Renal cortex interstitium (tissue), 11 donors: ENCODE measurements around the gene DCBLD1. TPM values are rescaled to one million over a fixed set of nuclear protein-coding genes. Genes with fewer than 3 reads are reported as not detected.

ENCODE experiments used
- DNase-seq, 11 donors: peaks; one replicate each; pipeline ENCODE4 v3.0.0-alpha.2; 2013; ENCODE audit warnings: low read depth in 9 of 11, low spot score in 4 of 11; ENCODE audit errors: extremely low read depth in 1 of 11
- polyA plus RNA-seq, 3 donors: library from polyadenylated mRNA; unstranded; fragments of 120-200 nt; gene quantifications; one replicate each; pipeline ENCODE4 v1.2.1, GENCODE V29; 2013; ENCODE audit not compliant: insufficient read length in 3 of 3

DCBLD1 gene
- polyA plus RNA-seq, 3 donors = 11.1 to 12.8 (median 11.4) TPM

- no peak for DNase-seq
Observed at GRCh38 chr6:117494283-117494682, 11.8 kb downstream of the DCBLD1 start.

GRCh38 chr6:117494694-117495318 is 12.3 kb downstream of the DCBLD1 start:
- no peak for DNase-seq

DNA sequence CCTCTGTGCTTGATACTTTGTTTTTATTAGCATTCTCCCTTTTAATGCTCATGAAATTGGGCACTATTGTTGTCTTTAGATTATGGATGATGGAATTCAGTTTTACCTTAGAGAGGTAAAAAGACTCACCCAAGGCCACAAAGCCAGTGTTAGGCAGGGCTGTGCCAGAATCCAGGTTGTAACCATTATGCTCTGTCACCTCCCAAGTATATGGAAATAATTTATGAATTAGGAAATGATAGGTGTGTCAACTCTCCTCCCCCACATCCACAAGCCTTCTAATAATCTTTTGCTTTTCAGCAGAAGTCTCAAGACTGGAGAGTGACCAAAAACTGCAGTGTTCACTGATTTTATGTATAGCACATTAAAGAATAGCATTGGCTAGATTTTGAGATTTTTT is 13.0 kb downstream of the DCBLD1 start:
- no peak for DNase-seq

- no peak for DNase-seq
Observed at GRCh38 chr6:117495869-117496268, 13.4 kb downstream of the DCBLD1 start.

DNA sequence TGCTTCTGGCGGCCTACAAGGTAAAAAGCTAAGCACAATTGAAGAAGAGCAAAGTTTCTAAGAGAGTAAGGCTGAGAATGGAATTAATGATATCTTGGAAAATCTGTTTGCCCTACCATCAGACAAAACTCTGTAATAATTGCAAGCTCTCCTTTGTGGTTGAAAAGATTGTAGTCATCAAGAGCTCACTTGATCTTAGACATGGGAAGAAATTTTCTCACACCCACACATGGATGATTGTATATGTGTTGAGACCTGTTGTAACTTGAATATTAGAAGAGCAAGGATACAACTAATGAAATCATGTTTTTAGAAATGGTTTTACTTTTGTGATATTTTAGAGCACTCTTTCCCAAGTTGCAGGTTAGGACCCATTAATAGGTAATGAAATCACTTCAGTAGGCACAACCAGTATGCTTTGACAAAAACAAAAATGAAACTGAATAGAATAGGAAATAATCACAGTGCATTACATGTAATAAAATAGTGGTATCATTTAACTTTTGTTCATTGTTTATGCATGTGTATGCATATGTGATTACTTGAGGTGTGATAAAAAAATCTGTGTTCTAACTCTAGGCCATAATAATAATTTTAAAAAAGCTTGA is 14.0 kb downstream of the DCBLD1 start:
- DNase-seq = no peak

GRCh38 chr6:117497237-117497636 is 14.8 kb downstream of the DCBLD1 start:
- no peak for DNase-seq

GRCh38 chr6:117498159-117498558 is 15.7 kb downstream of the DCBLD1 start:
- DNase-seq = no peak

DNA sequence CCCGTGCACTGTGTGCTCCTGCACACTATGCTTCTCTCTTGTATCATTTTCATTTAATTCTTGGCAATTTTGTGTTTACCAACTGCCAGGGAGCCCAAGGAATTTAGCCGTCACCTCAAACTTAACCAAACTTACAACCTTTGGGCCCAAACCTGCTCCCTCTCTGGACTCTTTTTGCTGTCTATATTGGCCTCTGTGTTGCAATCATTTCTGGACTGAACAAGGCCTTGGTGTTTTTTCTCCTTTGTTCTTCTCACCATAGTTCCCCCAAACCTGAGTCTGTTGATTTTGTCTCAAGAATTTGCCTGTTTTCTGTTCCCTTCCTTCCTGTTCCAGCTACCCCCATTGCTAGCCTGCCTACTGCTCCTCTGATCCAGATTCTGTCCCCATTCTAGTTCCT is 19.2 kb downstream of the DCBLD1 start:
- DNase-seq = no peak

DNA sequence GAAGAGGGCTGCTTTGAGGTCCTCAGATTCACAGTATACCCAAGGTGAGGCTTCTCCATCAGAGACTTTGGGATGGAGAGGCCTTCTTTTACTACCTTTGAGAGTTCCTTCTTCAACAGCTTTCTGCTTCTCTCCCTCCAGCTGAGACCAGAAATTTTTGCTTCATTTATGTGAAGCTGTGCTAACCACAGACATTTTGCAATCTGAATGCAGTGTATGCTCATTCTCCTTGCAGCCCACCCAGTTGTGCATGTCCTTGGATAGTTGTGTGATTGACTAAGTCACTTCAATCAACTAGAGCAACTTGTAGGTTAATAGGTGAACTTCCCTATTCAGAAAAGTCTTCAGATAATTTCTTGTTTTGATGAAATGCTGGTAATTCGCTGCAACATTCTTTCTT is 20.1 kb downstream of the DCBLD1 start:
- DNase-seq = no peak

- DNase-seq = no peak
Observed at GRCh38 chr6:117503211-117503610, 20.7 kb downstream of the DCBLD1 start.

DNA sequence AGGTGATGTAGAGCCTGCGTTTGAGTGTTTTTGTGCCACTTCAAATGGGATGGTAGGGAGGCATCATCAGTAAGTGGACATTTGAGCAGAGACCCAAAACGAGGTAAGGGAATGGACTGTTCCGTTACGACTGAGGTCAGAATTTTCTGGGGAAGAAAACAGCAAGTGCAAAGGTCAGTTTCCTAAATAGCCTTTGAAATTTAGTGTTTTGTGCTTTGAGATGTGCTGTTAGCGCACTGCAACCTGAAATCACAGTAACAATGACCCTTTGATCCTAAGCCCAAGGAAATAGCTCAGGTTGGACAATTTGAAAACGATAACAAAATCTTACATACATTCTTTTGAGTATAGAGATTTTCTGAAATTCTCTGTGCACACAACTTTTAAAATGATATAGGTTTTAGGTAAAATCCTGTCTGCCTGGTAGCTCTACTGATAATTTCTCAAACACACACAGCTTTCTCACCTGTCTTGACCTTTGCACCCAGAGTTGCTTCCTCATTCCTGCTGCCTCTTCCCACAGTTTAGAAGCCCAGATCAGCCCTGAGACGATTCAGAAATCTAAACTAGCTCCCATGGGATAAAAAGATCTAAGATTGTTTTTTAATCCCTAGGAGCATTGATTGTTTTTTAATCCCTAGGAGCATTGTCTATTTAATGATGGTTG is 22.1 kb downstream of the DCBLD1 start:
- no peak for DNase-seq

GRCh38 chr6:117505311-117505710 is 22.8 kb downstream of the DCBLD1 start:
- no peak for DNase-seq

GRCh38 chr6:117506180-117506835 is 23.8 kb downstream of the DCBLD1 start:
- DNase-seq = no peak

DNA sequence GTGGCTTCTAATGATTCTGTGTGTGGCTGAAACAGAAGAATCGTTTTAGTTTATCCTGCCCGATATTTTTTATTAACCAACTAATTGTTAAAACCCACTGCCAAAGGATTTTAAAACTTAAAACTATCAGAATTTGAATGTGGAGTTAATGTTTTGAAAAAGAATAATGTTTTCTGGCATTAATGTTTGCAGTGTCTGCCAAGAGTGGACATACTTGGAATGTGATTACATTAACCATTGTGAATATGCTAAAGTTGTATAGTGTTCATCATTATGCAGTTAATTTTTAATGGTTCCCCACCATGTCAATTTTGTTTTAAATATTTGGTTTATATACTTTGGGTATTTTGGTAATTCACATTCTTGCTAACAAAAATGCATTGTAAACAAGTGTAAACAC is 24.4 kb downstream of the DCBLD1 start:
- peak in 1 of 11 donors; percentile 5 for DNase-seq

- no peak for DNase-seq
Observed at GRCh38 chr6:117508450-117508971, 26.0 kb downstream of the DCBLD1 start.

GRCh38 chr6:117509021-117509420 is 26.5 kb downstream of the DCBLD1 start:
- no peak for DNase-seq

DNA sequence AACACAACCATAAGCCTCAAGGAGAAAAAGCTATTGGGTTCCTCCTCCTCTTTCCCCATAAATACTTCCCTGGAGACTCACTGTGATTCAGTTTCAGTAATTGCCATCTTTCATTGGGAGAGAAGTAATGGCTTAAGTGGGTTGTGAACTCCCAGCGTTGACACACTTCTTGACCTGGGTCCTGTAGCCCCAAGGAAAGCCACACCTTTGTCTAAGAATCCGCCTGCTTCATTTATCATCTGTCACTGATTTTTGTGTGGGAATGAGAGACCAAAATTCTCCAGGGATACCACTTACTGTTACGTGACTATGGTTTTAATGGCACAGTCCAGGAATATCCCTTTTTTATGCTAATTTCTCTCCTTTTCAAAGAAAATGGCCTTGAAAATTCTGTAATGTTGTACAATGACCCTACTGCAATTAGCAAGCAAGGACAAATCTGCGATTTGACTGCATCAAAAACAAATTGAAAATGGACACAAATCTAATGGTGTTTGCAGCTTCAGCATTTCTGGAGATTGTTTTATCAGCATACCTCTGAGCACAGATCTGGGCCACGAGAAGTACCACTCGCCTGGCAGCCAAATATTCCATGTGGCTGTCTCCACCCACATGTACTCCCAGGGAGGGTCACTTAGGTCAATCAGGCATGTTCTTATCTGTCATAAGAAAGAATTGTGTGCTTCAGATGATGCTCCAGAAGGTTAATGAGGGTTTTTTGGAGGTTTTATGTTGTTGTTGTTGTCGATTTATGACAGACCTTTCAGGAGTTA is 29.8 kb downstream of the DCBLD1 start:
- DNase-seq = no peak

DNA sequence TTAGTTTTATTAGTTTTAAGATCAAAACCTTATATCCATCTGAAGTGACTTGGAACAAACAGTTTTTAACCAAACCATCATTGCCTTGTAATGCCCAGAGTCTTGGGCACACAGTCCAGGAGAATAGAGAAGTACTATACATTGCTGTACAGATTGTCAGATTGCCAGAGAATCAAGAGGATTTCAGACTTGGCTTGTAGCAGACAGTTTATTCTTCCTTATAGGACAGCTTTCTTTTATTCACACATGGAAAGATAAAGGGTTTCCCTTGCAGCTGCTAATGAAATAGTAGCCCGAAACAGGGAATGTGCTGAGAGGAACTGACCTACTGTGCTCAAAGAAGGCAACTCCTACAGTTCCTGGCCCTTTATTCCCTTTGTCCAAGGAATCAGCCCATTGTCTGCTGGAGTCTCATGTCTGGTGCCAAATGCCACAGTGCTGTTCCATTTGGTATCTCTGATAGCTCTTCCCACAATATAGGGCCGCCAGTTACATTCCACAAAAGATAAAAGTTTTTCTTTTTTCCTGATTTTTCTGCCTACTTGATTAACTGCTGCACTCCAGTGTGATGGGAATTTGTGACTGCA is 30.6 kb downstream of the DCBLD1 start:
- no peak for DNase-seq
